Measurements from ENCODE around the gene SPPL2B.

GRCh38 chr19:2337329-2337707 is 8.8 kb downstream of the SPPL2B start:
- TF ChIP-seq CTCF (IDR thresholded peaks at IDR 0.05) (no peak), POLR2AphosphoS5 (IDR thresholded peaks at IDR 0.05; ENCODE audit: low read depth, low read length) (no peak), REST (IDR thresholded peaks at IDR 0.05; ENCODE audit: insufficient read depth in 1 of 2, low read depth in 2 of 2, low read length in 1 of 2) (no peak), TCF7L2 (IDR thresholded peaks at IDR 0.05; ENCODE audit: low read depth, low read length) (no peak), SIN3A (IDR thresholded peaks at IDR 0.05; ENCODE audit: borderline replicate concordance, insufficient read depth, low read depth, low read length) (no peak)

Data from Panc1 (cell line).